Fibroblast of skin of back (primary cell): ENCODE data around the gene KIF17.

Experiments
- DNase-seq: peaks from one replicate; pipeline ENCODE4 v3.0.0-alpha.2; 2013

Gene KIF17

GRCh38 chr1:20621012-20621411 is 96.8 kb downstream of the KIF17 start:
- DNase-seq: no peak

DNA sequence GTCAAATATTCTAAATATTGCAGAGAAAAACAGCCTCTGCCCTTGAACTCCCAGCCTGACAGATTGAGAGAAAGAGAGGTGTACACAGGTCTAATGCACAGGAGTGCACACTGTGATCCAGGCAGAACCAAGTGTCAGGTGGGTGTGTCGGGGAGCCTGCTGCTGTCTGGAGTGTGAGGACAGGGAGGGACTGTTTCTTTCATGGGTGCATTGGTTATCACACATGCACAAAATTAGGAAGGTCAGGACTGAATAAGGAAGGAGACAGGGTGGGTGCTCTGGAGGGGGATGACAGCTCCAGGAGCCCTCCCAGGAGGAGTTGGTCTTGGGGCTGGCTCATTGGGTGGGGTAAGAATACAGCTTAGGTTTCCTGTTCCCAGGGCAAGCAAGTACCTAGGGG is 97.8 kb downstream of the KIF17 start:
- DNase-seq: no peak

DNA sequence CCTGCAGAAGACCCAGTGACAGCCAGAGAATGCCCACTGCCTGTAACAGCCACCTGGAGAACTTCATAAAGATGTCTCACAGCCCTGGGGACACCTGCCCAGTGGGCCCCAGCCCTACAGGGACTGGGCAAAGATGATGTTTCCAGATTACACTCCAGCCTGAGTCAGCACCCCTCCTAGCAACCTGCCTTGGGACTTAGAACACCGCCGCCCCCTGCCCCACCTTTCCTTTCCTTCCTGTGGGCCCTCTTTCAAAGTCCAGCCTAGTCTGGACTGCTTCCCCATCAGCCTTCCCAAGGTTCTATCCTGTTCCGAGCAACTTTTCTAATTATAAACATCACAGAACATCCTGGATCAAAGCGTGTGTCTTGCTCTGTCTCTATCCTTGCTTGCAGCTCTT is 99.3 kb downstream of the KIF17 start:
- DNase-seq: no peak

GRCh38 chr1:20616847-20617487 is 100.8 kb downstream of the KIF17 start:
- no peak for DNase-seq

DNA sequence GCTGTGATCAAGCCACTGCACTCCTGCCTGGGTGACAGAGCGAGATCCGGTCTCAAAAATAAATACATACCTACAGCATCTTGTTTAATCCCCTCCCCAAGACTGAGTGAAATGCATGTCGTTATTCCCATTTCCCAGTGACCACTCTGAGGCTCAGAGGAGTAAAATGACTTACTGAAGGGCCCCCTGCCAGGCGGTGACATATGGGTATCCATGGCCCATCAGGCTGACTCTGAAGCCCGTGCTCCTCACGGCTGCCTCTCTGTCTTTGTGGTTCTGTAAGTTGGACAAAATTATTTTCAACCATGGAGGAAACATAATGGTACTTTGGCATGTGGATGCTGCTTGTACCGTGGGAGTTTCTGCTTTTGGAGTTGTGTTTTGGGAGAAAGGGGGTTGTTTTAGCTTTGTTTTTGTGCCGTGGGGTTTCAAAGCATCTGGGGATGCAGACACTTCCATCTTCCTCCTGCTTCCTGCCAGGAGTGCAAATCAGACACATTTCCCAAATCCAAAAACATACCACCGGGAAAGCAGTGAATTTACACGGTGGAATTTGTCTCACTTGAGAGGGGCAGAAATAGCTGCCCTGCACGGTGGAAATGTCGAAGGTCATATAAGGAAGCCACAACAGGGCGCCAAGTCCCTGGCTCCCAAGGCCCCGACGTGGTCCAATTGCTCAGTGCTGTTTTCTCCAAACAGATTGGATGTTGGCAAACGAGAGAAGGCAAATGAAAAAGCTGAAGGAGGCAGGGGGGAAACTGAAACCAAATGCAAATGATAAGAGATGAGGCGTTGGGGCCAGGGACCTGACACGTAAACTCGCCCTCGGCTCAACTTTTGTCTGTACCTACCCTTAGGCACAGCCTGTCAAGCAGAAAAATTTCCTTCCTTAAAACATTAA is 101.6 kb downstream of the KIF17 start:
- DNase-seq: no peak

- DNase-seq: no peak
Measured at GRCh38 chr1:20614131-20614579, 103.7 kb downstream of the KIF17 start.
